Mesenteric fat pad (tissue), 1 donor: ENCODE measurements around the gene RPUSD2. TPM values are rescaled to one million over a fixed set of nuclear protein-coding genes. Genes with fewer than 3 reads are reported as not detected.
"Not testable (repeated sequence)": the region's sequence is repeated elsewhere in the genome, so short reads cannot be mapped to it uniquely, and the experiment has no call there.

Experiments used
- DNase-seq: peaks from one replicate; pipeline ENCODE4 v3.0.0-alpha.2; 2020; ENCODE audit warnings: low spot score
- total RNA-seq: library from RNA; stranded (reverse); fragmentation: NEBNext Ultra II Directional; extraction: Animal tissue kit (Norgen Biotek cat#: 25700); gene quantifications from one replicate; pipeline ENCODE4 v1.2.1, GENCODE V29; 2021
- donor health status: DM: yes; HTN: yes; CAD: no.

RPUSD2 gene
- total RNA-seq, 1 donor from 2014 or later, result 6.9 TPM

DNA sequence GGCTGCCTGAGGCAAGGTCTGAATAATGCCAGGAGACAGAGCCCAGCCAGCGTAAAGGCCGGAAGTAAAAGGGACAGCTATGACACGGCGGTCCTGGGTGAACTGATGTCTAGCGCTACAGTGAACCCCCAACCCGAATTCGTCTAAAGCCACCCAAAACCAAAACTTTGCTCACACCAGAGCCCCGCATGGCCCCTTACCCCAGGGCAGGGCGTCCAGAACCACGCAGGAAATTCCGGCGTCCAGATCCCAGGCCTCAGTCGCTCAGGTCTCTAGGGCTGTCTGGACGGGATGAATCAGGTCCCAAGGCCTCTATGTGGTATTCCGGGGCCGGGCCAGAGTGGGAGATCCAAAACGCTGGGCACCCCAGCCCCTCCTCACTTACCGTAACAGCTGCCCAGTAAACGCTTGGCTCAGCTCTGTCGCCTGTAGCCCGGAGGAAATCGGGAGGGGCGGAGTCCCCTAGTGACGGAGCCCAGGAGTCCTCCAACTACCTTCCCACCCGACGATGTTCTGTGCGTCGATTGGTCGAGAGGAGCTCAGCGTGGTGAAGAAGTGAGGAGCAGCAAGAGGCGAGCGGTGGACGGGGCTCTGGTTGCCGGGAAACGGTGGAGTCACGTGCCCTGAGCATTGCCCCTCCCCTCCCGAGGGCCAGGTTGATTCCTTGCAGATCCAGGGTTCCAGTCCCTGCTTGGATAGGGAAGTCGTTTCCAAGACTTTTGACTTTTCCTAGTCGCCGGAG, 4.3 kb upstream of the RPUSD2 start, which contains the start of gene CCDC32:
Gene CCDC32 (minus strand): TSS at position 452 of the 742 bp plus-strand sequence. CDS start 2,027 bp downstream, outside the sequence.
- DNase-seq, result peak; percentile 97

- no peak for DNase-seq
Observed at GRCh38 chr15:40565333-40566238, 3.5 kb upstream of the RPUSD2 start.

DNA sequence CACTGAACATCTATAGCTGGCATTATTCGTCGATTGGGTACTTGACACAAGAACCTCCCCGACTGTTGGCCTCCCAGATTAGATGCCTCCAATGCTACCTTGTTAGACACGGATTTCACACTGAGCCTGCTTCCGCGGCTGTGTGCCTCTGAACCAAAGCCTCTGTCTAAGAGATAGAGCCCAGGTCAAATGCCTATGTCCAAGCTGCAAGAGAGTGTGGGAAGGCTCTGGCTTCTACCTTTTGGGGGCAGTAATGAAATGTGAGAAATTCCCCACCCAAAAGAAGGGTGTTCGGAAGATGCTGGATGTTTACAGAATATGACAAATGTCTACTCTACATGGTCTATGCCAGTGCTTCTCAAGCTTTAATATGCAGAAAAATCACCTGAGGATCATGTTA, 2.0 kb upstream of the RPUSD2 start:
- no peak for DNase-seq

GRCh38 chr15:40575113-40575512, 6.0 kb downstream of the RPUSD2 start:
- no peak for DNase-seq

GRCh38 chr15:40576914-40577313, 7.8 kb downstream of the RPUSD2 start:
- DNase-seq, result not testable (repeated sequence)

- no peak for DNase-seq
Observed at GRCh38 chr15:40578892-40579291, 9.8 kb downstream of the RPUSD2 start.

DNA sequence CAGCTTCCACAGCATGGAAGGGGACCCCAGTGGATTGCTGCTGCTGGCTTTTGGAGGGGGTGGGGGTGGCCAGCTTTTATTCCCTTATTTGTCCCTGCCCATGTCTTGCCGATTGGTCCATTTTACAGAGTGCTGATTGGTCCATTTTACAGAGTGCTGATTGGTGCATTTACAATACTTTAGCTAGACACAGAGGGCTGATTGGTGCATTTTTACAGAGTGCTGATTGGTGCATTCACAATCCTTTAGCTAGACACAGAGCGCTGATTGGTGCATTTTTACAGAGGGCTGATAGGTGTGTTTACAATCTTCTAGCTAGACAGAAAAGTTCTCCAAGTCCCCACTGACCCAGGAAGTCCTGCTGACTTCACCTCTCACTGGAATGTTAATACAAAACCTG, 12.7 kb downstream of the RPUSD2 start:
- not testable (repeated sequence) for DNase-seq

GRCh38 chr15:40582726-40583246, 13.7 kb downstream of the RPUSD2 start:
- DNase-seq, result no peak

DNA sequence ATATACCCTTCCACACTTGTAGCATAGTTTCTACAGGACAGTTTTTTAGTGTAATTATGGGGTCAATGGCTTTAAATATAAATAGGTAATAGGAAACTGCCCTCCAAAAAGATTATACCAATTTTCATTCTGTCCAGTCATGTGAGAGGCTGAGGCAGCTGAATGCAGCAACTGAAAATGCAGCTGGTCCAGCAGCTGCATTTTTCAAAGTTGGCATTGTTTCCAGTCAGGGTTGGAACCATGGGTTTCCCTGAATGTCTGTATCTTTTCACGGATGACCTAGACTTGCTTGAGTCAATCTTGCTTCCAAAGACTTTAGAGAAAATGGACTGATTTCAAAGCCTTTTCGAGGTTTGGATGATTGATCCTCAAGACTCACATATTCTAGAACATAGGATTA, 15.1 kb downstream of the RPUSD2 start:
- no peak for DNase-seq

DNA sequence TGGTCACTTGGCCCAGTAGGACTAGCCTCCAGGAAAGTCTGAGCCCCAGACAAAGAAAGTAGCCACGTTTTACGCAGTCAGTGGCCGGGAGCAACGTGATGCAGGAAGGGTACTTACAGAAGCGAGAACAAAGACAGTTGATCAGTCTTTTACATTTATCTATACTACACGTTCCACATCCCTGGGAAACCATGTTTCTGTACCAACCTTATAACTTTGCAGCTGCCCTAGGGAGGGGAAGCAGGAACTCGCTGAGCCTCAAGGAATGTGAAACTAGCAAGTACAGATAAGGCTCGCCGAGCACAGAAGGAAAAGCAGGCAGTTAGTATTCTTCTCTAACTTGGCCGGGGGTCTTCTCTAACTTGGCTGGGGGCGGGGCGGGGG, 21.6 kb downstream of the RPUSD2 start:
- DNase-seq, result no peak

GRCh38 chr15:40591389-40591788, 22.3 kb downstream of the RPUSD2 start:
- DNase-seq, result no peak

DNA sequence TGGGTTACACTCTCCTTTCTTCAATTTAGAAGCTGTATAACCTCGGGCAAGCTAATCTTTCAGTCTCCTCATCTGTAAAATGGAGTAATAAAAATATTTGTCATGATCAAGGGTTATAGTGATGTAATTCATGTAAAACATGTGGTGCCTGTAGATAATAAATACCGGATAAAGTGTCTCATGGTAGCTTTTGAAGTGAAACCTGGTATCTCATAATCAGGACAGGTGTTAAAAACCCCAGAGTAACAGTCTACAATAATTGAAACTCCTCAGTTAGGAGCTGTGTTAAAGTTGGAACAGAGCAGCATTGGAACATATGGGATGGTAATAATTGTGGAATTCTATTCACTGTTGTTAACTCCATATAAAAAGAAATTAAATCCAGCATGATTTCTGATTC, 24.1 kb downstream of the RPUSD2 start:
- DNase-seq, result no peak

GRCh38 chr15:40593588-40594428, 24.7 kb downstream of the RPUSD2 start, which contains the start of gene KNL1:
KNL1 (plus strand) TSS chr15:40594249; CDS start chr15:40602932, 8,683 bp downstream.
- peak; percentile 94 for DNase-seq

- DNase-seq, result no peak
Observed at GRCh38 chr15:40594429-40594836, 25.3 kb downstream of the RPUSD2 start.

GRCh38 chr15:40595219-40595618, 26.1 kb downstream of the RPUSD2 start:
- DNase-seq, result no peak

DNA sequence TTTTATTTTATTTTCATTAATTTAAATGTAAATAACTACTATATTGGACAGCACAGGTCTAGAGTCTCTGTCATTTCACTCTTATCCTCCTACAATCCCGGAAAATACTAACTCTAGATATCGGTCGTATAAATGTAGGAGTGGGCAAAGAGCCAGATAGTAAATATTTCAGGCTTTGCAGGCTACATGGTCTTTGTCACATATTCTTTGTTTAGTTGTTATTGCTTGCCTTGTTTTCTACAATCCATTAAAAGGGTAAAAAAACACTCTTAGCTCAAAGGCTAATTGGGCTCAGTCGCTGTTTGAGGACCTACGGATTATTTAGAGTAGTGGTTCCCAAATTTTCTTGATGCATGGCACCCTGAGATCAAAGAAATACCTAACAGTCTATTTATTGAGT, 26.7 kb downstream of the RPUSD2 start:
- no peak for DNase-seq

DNA sequence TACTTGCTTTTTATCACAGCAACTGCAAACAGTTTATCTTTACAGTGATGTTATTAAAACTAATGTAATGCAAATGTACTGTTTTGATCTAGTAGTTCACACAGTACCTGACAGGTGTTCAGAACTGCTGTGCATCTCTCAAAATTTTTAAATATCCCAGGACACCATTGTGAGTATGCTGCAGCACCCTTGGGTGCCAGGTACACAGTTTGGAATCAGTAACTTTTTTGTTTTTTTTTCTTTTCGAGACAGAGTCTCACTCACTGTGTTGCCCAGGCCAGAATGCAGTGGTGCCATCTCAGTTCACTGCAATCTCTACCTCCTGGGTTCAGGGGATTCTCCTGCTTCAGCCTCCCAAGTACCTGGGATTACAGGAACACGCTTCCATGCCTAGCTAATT, 27.9 kb downstream of the RPUSD2 start:
- no peak for DNase-seq

DNA sequence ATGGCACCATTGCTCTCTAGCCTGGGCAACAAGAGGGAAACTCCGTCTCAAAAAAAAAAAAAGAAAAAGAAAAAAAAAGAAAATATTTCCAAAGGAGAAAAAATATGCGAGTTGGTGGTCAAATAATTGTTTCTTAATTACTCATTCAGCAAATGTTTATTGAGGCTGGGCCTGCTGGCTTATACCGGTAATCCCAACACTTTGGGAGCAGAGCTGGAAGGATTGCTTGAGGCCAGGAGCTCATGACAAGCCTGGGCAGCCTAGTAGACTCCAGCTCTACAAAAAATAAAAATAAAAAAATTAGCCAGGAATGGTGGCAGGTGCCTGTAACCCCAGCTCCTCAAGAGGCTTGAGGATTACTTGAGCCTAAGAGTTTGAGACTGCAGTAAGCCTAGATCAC, 29.0 kb downstream of the RPUSD2 start:
- DNase-seq, result no peak

DNA sequence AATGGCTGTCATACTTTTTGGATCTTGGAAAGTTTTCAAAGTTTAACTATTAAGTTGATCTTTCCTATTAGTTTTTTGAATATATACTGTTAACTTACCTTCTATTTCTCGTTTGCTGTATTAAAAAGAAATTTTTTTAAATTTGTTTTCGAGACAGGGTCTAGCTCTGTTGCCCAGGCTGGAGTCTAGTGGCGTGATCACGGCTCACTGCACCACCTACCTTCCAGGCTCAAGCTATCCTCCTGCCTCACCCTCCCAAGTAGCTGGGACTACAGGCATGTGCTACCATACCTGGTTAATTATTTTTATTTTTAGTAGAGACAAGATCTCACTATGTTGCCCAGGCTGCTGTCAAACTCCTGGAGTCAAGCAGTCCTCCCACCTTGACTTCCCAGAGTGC, 29.6 kb downstream of the RPUSD2 start:
- DNase-seq, result no peak

DNA sequence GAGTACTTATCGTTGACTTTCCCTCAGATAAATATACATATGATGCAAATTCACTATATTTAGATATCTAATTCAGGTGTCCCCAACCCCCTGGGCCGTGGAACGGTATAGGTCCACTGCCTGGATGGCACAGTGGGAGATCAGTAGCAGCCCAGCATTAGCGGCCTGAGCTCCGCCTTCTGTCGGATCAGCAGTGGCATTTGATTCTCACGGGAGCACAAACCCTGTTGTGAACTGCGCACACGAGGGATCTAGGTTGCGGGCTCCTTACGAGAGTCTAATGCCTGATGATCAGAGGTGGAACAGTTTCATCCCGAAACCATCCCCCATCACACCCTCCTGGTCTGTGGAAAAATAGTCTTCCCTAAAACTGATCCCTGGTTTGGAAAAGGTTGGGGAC, 31.9 kb downstream of the RPUSD2 start:
- no peak for DNase-seq

DNA sequence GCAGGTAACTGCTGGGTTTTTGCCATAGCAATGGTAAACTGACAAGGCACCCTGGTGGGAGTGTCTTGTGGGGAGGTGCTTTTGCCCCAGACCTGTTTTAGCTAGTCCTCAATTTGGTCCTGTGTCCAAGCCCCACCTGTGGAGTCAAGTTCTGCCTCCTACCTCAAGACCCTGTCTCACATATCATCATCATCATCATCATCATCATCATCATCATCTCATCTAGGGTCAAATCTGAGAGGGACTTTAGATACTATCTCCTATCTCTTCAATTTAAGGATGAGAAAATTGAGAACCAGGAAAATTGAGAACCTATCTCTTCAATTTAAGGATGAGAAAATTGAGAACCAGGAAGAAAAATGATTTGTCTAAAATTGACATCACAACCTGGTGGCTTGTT, 34.8 kb downstream of the RPUSD2 start:
- no peak for DNase-seq
